Hepatocyte (in vitro differentiated cells): ENCODE measurements around the gene LCP1.

Experiments
- EZH2phosphoT487 ChIP-seq: fragments of 200-600 bp; sonication (generic); IDR thresholded peaks from one replicate; pipeline ENCODE4 v1.6.1; 2018; ENCODE audit warnings: antibody characterized with exemption, mild to moderate bottlenecking, low read depth, moderate library complexity; ENCODE audit not compliant: unreplicated experiment, severe bottlenecking
- TF ChIP-seq, protein P1 (sequence below): fragments of 200-600 bp; sonication (generic); IDR thresholded peaks from 2 replicates; pipeline ENCODE4 v1.5.1; 2016; ENCODE audit warnings: antibody characterized with exemption, mild to moderate bottlenecking; ENCODE audit not compliant: poor library complexity

DNA sequence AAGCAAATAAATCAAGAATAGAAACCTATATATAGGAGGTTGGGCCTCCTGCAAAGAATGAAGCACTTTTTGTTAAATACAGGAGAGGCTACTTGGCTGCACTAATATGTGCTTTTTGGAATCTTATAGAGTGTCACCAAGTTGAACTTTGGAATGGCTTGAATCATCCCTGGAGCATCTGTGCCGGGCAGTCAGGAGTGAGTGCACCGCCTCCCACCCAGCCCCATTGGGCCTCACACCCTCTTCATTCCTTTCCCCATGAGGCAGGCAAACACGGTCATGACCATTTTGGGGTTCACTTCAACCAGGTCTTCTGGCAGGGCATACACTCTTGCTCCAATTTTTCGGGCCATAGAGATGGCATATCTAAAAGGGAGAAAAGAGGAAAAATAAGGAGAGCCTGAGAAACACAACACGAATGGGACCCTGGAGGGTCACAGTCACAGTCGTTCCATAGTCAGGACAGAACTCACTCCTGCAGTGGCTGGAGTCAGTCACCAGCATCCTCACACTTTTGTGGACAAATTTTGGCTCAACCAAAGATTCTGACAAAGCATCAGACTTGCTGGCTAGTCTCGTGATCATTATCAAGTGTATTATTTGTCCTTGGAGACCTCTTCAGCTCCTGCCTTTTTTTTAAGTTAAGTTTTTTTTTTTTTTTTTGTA is 54.5 kb downstream of the LCP1 start:
- TF ChIP-seq, protein P1, sequence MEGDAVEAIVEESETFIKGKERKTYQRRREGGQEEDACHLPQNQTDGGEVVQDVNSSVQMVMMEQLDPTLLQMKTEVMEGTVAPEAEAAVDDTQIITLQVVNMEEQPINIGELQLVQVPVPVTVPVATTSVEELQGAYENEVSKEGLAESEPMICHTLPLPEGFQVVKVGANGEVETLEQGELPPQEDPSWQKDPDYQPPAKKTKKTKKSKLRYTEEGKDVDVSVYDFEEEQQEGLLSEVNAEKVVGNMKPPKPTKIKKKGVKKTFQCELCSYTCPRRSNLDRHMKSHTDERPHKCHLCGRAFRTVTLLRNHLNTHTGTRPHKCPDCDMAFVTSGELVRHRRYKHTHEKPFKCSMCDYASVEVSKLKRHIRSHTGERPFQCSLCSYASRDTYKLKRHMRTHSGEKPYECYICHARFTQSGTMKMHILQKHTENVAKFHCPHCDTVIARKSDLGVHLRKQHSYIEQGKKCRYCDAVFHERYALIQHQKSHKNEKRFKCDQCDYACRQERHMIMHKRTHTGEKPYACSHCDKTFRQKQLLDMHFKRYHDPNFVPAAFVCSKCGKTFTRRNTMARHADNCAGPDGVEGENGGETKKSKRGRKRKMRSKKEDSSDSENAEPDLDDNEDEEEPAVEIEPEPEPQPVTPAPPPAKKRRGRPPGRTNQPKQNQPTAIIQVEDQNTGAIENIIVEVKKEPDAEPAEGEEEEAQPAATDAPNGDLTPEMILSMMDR: no peak
- no peak for TF ChIP-seq EZH2phosphoT487
